Ectodermal cell (in vitro differentiated cells): ENCODE data around the gene SPSB2.
A peak's percentile ranks its signal among the peaks of the same experiment; 100 is the strongest.
"Not testable (repeated sequence)": the region's sequence is repeated elsewhere in the genome, so short reads cannot be mapped to it uniquely, and the experiment has no call there.

Experiments used
- H3K27ac ChIP-seq: 2 replicates; pipeline ENCODE4 v1.7.0; 2013; ENCODE audit warnings: mild to moderate bottlenecking, low read depth, low read length; ENCODE audit not compliant: insufficient read depth, poor library complexity, severe bottlenecking
- H3K27me3 ChIP-seq: 2 replicates; pipeline ENCODE4 v1.7.0; 2013; ENCODE audit warnings: mild to moderate bottlenecking, low read length; ENCODE audit not compliant: insufficient read depth, control insufficient read depth, poor library complexity, severe bottlenecking
- H3K36me3 ChIP-seq: one replicate; pipeline ENCODE4 v1.7.0; 2013; ENCODE audit warnings: low read length; ENCODE audit not compliant: control insufficient read depth, insufficient read depth
- H3K4me1 ChIP-seq: one replicate; pipeline ENCODE4 v1.7.0; 2013; ENCODE audit warnings: low read length; ENCODE audit not compliant: control insufficient read depth, insufficient read depth
- H3K4me3 ChIP-seq: 2 replicates; pipeline ENCODE4 v1.7.0; 2013; ENCODE audit warnings: low read depth, low read length, control low read depth; ENCODE audit not compliant: insufficient read depth
- H3K9me3 ChIP-seq: 2 replicates; pipeline ENCODE4 v1.7.0; 2013; ENCODE audit warnings: mild to moderate bottlenecking, low read length, moderate library complexity; ENCODE audit not compliant: control insufficient read depth
- WGBS, 2 experiments: methylation state at CpG; one replicate each; pipeline ENCODE4 v1.1.7; 2013; ENCODE audit warnings: missing lambda C conversion rate in 2 of 2; 5-methylcytosine and 5-hydroxymethylcytosine counted together

The SPSB2 gene

DNA sequence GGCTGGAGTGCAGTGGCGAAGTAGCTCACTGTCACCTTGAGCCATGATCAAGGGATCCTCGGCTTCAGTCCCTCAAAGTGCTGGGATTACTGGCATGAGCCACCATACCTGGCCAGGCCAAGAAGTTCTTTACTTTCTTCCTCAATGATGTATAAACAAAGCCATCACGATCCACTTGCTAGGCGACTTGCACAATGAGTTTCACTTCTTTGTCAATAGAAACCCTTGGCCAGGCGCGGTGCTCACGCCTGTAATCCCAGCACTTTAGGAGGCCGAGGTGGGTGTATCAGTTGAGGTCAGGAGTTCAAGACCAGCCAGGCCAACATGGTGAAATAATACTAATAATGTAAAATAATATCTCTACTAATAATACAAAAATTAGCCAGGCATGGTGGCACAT lies 14.4 kb upstream of the SPSB2 start:
- H3K27me3 ChIP-seq = no peaks in the 10 kb centered on the region
- H3K4me3 ChIP-seq = no peak overlapping the region
- no peak overlapping the region for H3K27ac ChIP-seq
- WGBS, 2 experiments = 88 to 91% methylated on average over 8 of the region's 8 CpGs
- H3K9me3 ChIP-seq = no peaks in the 10 kb centered on the region
- H3K36me3 ChIP-seq = no peaks in the 10 kb centered on the region
- peaks cover 6% of the 10 kb centered on the region for H3K4me1 ChIP-seq

DNA sequence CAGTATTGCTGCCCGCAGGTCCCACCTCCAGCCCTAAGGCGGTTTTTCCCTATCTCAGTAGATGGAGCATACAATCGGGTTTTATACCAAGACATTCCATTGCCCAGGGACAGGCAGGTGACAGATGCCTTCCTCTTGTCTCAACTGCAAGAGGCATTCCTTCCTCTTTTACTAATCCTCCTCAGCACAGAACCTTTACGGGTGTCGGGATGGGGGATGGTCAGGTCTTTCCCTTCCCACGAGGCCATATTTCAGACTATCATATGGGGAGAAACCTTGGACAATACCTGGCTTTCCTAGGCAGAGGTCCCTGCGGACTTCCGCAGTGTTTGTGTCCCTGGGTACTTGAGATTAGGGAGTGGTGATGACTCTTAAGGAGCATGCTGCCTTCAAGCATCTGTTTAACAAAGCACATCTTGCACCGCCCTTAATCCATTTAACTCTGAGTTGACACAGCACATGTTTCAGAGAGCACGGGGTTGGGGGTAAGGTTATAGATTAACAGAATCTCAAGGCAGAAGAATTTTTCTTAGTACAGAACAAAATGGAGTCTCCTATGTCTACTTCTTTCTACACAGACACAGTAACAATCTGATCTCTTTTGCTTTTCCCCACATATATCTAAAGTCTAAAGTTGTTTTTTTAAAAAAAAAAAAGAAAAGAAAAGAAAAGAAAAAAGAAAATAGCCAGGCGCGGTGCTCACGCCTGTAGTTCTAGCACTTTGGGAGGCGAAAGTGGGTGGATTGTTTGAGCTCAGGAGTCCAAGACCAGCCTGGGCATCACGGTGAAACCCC lies 13.3 kb upstream of the SPSB2 start:
- H3K36me3 ChIP-seq, H3K27ac ChIP-seq, H3K27me3 ChIP-seq, H3K4me3 ChIP-seq, H3K4me1 ChIP-seq, H3K9me3 ChIP-seq: not testable (repeated sequence)
- WGBS, 2 experiments = 37 to 44% methylated on average over 11 of the region's 15 CpGs

DNA sequence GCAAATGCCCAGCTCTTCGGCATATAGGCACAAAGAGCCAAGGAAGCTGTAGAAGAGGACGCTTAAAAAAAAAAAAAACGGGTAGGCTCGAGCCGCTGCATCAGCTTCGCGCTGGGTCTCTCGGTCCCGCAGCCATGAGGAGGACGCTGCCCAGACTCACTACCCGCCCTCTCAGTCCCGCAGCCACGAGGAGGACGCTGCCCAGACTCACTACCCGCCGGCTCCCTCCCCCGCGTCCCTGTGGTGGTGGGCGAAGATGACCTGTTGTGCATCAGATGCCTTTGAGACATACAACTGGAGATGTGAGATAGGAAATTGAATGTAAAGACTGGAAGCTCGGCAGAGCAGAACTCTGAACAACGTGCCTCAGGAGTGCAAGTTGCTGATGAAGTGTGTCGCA lies 11.4 kb upstream of the SPSB2 start:
- no peak overlapping the region for H3K4me3 ChIP-seq
- H3K36me3 ChIP-seq = no peaks in the 10 kb centered on the region
- H3K9me3 ChIP-seq = no peaks in the 10 kb centered on the region
- 83 to 86% methylated on average over 22 of the region's 22 CpGs for WGBS, 2 experiments
- H3K27ac ChIP-seq = no peak overlapping the region
- H3K4me1 ChIP-seq = peaks cover 6% of the 10 kb centered on the region
- no peaks in the 10 kb centered on the region for H3K27me3 ChIP-seq

GRCh38 chr12:6883683-6884082 lies 10.6 kb upstream of the SPSB2 start:
- Histone ChIP-seq H3K4me1 (peaks cover 6% of the 10 kb centered on the region), H3K27ac (no peak overlapping the region), H3K9me3 (no peaks in the 10 kb centered on the region), H3K27me3 (no peaks in the 10 kb centered on the region), H3K4me3 (no peak overlapping the region), H3K36me3 (no peaks in the 10 kb centered on the region)
- 95 to 97% methylated on average over 11 of the region's 11 CpGs for WGBS, 2 experiments

- Histone ChIP-seq H3K27me3 (no peaks in the 10 kb centered on the region), H3K4me3 (no peak overlapping the region), H3K4me1 (peaks cover 6% of the 10 kb centered on the region), H3K27ac (no peak overlapping the region), H3K9me3 (no peaks in the 10 kb centered on the region), H3K36me3 (no peaks in the 10 kb centered on the region)
- 90 to 96% methylated on average over 5 of the region's 5 CpGs for WGBS, 2 experiments
These were observed 10.1 kb upstream of the SPSB2 start for GRCh38 chr12:6883252-6883651.

DNA sequence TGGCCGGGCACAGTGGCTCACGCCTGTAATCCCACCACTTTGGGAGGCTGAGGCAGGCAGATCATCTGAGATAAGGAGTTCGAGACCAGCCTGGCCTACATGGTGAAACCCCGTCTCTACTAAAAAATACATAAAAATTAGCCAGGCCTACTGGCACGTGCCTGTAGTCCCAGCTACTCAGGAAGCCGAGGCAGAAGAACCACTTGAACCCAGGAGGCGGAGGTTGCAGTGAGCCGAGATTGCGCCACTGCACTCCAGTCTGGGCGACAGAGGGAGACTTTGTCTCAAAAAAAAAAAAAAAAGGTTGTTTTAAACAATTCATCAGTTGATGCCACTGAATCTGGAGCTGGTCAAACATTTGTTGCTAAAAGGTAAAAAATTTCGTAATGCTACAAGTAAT lies 6.7 kb upstream of the SPSB2 start:
- H3K4me1 ChIP-seq, H3K27me3 ChIP-seq, H3K4me3 ChIP-seq, H3K27ac ChIP-seq, H3K9me3 ChIP-seq, H3K36me3 ChIP-seq: not testable (repeated sequence)
- WGBS, 2 experiments = 92 to 94% methylated on average over 10 to 11 of the region's 11 CpGs

DNA sequence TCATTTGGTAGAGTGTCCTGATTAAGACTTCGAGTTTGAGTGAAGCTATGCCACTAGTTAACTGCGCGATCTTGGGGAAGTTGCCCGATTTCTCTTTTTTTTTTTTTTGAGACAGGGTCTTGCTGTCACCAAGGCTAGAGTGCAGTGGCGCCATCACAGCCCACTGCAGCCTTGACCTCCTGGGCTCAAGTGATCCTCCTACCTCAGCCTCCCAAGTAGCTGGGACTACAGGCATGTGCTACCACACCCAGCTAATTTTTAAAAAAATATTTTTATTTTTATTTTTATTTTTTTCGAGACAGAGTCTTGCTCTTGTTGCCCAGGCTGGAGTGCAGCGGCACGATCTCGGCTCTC lies 889 bp upstream of the SPSB2 start:
- 68 to 70% methylated on average over 9 of the region's 9 CpGs for WGBS, 2 experiments
- Histone ChIP-seq H3K36me3 (peaks cover 20% of the 10 kb centered on the region), H3K4me3 (peak overlapping the region; percentile 62), H3K27ac (peak overlapping the region; percentile 82)
- H3K27me3 ChIP-seq, H3K9me3 ChIP-seq, H3K4me1 ChIP-seq: not testable (repeated sequence)

- Histone ChIP-seq H3K36me3 (peaks cover 20% of the 10 kb centered on the region), H3K9me3 (no peaks in the 10 kb centered on the region), H3K4me1 (peaks cover 5% of the 10 kb centered on the region), H3K27ac (peak overlapping the region; percentile 30), H3K4me3 (peak overlapping the region; percentile 62), H3K27me3 (no peaks in the 10 kb centered on the region)
- 7 to 8% methylated on average over 40 of the region's 40 CpGs for WGBS, 2 experiments
These were observed 742 bp downstream of the SPSB2 start for GRCh38 chr12:6872073-6873048.

DNA sequence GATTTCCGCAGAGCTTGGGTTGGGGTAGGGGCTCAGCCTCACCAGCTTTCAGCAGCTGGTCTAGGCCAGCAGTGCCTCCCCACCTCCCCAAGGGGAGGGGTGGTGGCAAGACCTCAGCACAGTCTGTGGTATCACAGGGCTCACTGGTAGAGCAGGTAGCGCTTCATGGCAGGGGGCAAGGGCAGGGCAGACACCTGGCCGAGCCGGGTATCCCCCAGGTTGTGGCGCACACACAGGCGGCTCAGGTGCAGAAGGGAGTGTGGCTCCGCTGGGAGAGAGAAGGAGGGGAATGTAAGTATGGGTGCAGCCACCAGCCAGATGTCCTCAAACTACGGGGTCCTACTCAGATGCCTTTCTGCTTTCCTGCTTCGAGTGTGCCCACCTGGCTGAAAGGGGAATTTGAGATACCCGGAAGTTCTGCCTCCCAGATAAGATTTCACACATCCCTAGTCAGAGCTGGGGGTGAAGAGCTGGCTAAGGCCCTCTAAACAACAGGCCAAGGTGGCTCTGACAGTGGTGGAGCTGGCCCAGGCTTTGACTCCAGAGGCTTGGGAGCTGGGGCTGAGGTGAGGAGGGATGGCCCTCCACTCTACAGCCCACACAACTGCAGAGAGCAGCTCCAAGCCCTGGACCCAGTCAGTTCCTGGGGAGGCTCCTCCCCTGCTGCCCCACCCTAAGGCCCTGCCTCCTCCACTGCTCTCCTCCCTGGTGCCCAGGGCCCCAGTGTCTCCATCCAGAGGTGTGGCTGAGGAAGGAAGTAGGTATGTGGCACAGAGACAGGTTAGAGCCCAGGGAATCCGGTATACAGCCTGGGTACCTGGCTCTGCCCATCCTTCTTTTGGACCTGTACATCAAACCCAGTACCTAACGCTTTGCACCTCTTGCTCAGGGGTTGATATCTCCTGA lies 1.8 kb downstream of the SPSB2 start:
- Histone ChIP-seq H3K9me3 (no peaks in the 10 kb centered on the region), H3K4me1 (peaks cover 12% of the 10 kb centered on the region), H3K27me3 (no peaks in the 10 kb centered on the region), H3K36me3 (peaks cover 20% of the 10 kb centered on the region), H3K4me3 (peak overlapping the region; percentile 62), H3K27ac (no peak overlapping the region)
- WGBS, 2 experiments = 88 to 89% methylated on average over 12 of the region's 12 CpGs
